Stomach (tissue), 9 donors: ENCODE measurements around the gene FGGY. TPM values are rescaled to one million over a fixed set of nuclear protein-coding genes. Genes with fewer than 3 reads are reported as not detected.
A peak's percentile ranks its signal among the peaks of the same experiment; 100 is the strongest.

ENCODE experiments used
- DNase-seq, 2 donors: peaks; one replicate each; pipeline versions ENCODE4 v3.0.0 to v3.0.0-alpha.2; 2013 to 2019
- H3K27ac ChIP-seq, 5 donors: fragments of 200-600 bp in 4 of 5; sonication (generic) in 4 of 5; one replicate each; pipeline ENCODE4 v1.5.1; 2013 to 2019; ENCODE audit warnings: mild to moderate bottlenecking in 1 of 5, moderate library complexity in 1 of 5
- H3K27me3 ChIP-seq, 3 donors: fragments of 200-600 bp; sonication (generic); one replicate each; pipeline ENCODE4 v1.5.1; 2017 to 2019; ENCODE audit warnings: mixed run types in 1 of 3
- H3K36me3 ChIP-seq, 4 donors: fragments of 200-600 bp; sonication (generic); 1 replicate in 3 of 4; 2 replicates in 1 of 4; pipeline ENCODE4 v1.5.1; 2016 to 2019
- H3K4me1 ChIP-seq, 4 donors: fragments of 200-600 bp; sonication (generic); one replicate each; pipeline ENCODE4 v1.5.1; 2016 to 2019
- H3K4me3 ChIP-seq, 4 donors: fragments of 200-600 bp; sonication (generic) in 3 of 4; one replicate each; pipeline ENCODE4 v1.5.1; 2016 to 2019; ENCODE audit warnings: mild to moderate bottlenecking in 1 of 4
- H3K9me3 ChIP-seq, 4 donors: fragments of 200-600 bp; sonication (generic); one replicate each; pipeline ENCODE4 v1.5.1; 2016 to 2019
- EP300 ChIP-seq: sonication (generic); formaldehyde crosslinking; IDR thresholded peaks from one replicate; pipeline ENCODE4 v1.6.1; 2017; ENCODE audit warnings: antibody characterized with exemption
- POLR2A ChIP-seq, 4 donors: fragments of 450-650 bp; IDR thresholded peaks; one replicate each; pipeline ENCODE4 v1.6.1; 2016; ENCODE audit warnings: antibody characterized with exemption in 4 of 4, control low read depth in 2 of 4, mild to moderate bottlenecking in 1 of 4, moderate library complexity in 1 of 4
- POLR2AphosphoS5 ChIP-seq, 3 donors: sonication (generic); formaldehyde crosslinking; IDR thresholded peaks; one replicate each; pipeline ENCODE4 v1.6.1; 2016; ENCODE audit warnings: antibody characterized with exemption in 3 of 3
- WGBS, 5 donors: extraction: QIAGEN DNeasy Blood & Tissue Kit in 3 of 5; methylation state at CpG; one replicate each; pipeline versions ENCODE4 v1.1.5 to v1.1.7; 2013 to 2018; 5-methylcytosine and 5-hydroxymethylcytosine counted together
- intact Hi-C: fragments of 100-400 bp; cut with DNase I; formaldehyde crosslinking; loops from one replicate; pipeline ENCODE4 v1.15.1; 2023; ENCODE audit warnings: low total_unique reads
- polyA plus RNA-seq, 3 donors: library from polyadenylated mRNA; stranded (reverse); fragments of 200-250 nt; gene quantifications; one replicate each; pipeline ENCODE4 v1.2.3, GENCODE V29; 2013
- total RNA-seq, 5 donors: library from RNA; depleted of rRNA; stranded (reverse); fragments of >200 nt; gene quantifications; one replicate each; pipeline versions ENCODE4 v1.1.0 to v1.2.3, GENCODE V29; 2014 to 2016
- TF ChIP-seq, protein P1 (sequence below), 7 experiments: fragments of 450-650 bp in 4 of 7; fragments of 200-600 bp in 3 of 7; sonication (generic) in 3 of 7; IDR thresholded peaks; one replicate each; pipeline ENCODE4 v1.5.1; 2016 to 2019; ENCODE audit warnings: antibody characterized with exemption in 7 of 7, control low read depth in 2 of 7, mild to moderate bottlenecking in 1 of 7
- donor health status: healthy with polysubstance abuse.
- donor health status: Bipolar disorder and iron deficiency.
- donor health status: healthy.

Gene FGGY
- total and polyA plus RNA-seq, 8 donors: 6.2 to 40.6 (median 10.8) TPM

GRCh38 chr1:59514061-59514909, 217.4 kb downstream of the FGGY start:
- TF ChIP-seq EP300 (no peak), POLR2AphosphoS5 (IDR thresholded peaks at IDR 0.05) (no peak), POLR2A (IDR thresholded peaks at IDR 0.05) (no peak)
- TF ChIP-seq, protein P1, sequence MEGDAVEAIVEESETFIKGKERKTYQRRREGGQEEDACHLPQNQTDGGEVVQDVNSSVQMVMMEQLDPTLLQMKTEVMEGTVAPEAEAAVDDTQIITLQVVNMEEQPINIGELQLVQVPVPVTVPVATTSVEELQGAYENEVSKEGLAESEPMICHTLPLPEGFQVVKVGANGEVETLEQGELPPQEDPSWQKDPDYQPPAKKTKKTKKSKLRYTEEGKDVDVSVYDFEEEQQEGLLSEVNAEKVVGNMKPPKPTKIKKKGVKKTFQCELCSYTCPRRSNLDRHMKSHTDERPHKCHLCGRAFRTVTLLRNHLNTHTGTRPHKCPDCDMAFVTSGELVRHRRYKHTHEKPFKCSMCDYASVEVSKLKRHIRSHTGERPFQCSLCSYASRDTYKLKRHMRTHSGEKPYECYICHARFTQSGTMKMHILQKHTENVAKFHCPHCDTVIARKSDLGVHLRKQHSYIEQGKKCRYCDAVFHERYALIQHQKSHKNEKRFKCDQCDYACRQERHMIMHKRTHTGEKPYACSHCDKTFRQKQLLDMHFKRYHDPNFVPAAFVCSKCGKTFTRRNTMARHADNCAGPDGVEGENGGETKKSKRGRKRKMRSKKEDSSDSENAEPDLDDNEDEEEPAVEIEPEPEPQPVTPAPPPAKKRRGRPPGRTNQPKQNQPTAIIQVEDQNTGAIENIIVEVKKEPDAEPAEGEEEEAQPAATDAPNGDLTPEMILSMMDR (IDR thresholded peaks at IDR 0.05): no peak
- H3K36me3 ChIP-seq: no peaks in the 10 kb centered on the region
- H3K9me3 ChIP-seq: no peaks in the 10 kb centered on the region
- WGBS, 5 donors: 94 to 96% (median 95%) methylated on average over 11 of the region's 11 CpGs
- no peak for DNase-seq
- no peak overlapping the region for H3K4me3 ChIP-seq
- intact Hi-C loops: no loop called here
- no peaks in the 10 kb centered on the region for H3K27me3 ChIP-seq
- no peak overlapping the region for H3K27ac ChIP-seq
- peaks cover 0 to 35% (median 6%) of the 10 kb centered on the region in 4 donors for H3K4me1 ChIP-seq

DNA sequence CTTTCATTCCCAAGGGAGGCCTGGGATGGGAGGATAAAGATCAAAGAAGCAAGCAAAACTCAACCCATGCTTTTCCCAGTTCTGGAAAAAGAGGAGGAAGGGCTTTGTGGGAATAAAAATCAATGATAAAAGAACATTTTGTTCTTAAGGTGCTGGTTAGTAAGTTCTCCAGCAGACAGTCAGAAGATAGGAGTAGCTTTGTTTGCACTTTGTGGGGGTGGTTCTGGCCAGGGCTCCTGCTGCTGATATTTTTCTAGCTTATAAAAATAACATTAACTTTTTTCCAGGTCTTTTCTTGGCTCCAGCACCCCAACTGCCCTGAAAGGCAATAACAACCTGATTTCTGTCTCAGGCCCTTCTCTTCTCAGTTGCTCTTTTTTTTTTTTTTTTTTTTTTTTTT, 220.0 kb downstream of the FGGY start:
- no peak for DNase-seq
- Histone ChIP-seq H3K9me3 (no peaks in the 10 kb centered on the region), H3K4me3 (no peak overlapping the region), H3K27me3 (no peaks in the 10 kb centered on the region), H3K27ac (no peak overlapping the region), H3K4me1 (peaks cover 0 to 35% (median 11%) of the 10 kb centered on the region in 4 donors), H3K36me3 (no peaks in the 10 kb centered on the region)
- intact Hi-C loops: no loop called here
- TF ChIP-seq, protein P1 (IDR thresholded peaks at IDR 0.05): no peak
- TF ChIP-seq EP300 (no peak), POLR2A (IDR thresholded peaks at IDR 0.05) (no peak), POLR2AphosphoS5 (IDR thresholded peaks at IDR 0.05) (no peak)

GRCh38 chr1:59520194-59520593, 223.3 kb downstream of the FGGY start:
- Histone ChIP-seq H3K36me3 (peaks cover 0 to 6% (median 0%) of the 10 kb centered on the region in 4 donors), H3K9me3 (no peaks in the 10 kb centered on the region), H3K27me3 (no peaks in the 10 kb centered on the region), H3K4me3 (no peak overlapping the region), H3K27ac (peak overlapping the region in 1 of 5 donors; percentile 26), H3K4me1 (peaks cover 0 to 24% (median 7%) of the 10 kb centered on the region in 4 donors)
- intact Hi-C loops: no loop called here
- TF ChIP-seq, protein P1 (IDR thresholded peaks at IDR 0.05): no peak
- no peak for TF ChIP-seq POLR2AphosphoS5 (IDR thresholded peaks at IDR 0.05)
- no peak for TF ChIP-seq POLR2A (IDR thresholded peaks at IDR 0.05)
- no peak for TF ChIP-seq EP300
- DNase-seq: no peak
- WGBS, 5 donors: 71 to 88% (median 85%) methylated on average over 3 of the region's 3 CpGs

DNA sequence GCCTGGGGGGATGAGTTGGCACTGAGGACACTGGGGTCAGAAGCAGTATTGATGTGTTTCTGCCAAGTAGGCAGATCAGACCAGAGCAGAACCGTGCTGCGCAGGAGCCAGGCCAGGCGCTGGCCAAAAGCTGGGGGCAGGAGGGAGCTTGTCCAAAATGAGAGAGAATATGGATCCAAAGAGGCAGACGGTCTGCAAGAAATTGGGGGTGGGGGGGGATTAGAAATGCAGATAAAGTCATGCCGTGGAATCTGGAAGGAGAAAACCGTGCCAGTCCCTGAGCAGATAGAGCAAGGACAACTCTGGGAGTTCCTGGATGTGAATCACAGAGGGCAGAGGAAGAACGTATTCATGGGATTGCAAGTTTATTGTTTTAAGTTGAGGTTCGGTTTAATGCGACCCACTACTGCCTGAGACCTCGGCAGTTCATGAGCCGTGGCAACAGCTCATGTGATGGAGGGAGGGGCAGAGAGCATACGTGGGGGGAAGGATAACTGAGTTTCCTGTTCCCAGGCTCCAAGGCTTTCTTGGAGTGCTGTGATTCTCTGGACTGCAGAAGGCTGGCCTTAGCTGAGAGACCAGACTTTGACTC, 224.0 kb downstream of the FGGY start:
- peak in 1 of 2 donors; percentile 63 for DNase-seq
- H3K4me1 ChIP-seq: peaks cover 0 to 24% (median 7%) of the 10 kb centered on the region in 4 donors
- no peaks in the 10 kb centered on the region for H3K27me3 ChIP-seq
- peaks cover 0 to 6% (median 0%) of the 10 kb centered on the region in 4 donors for H3K36me3 ChIP-seq
- 57 to 77% (median 65%) methylated on average over 12 of the region's 12 CpGs for WGBS, 5 donors
- intact Hi-C loops: no loop called here
- no peaks in the 10 kb centered on the region for H3K9me3 ChIP-seq
- no peak for TF ChIP-seq POLR2AphosphoS5 (IDR thresholded peaks at IDR 0.05)
- no peak for TF ChIP-seq POLR2A (IDR thresholded peaks at IDR 0.05)
- TF ChIP-seq, protein P1 (IDR thresholded peaks at IDR 0.05): no peak
- no peak for TF ChIP-seq EP300
- no peak overlapping the region for H3K4me3 ChIP-seq
- peak overlapping the region in 3 of 5 donors; percentile 26 to 71 (median 43) for H3K27ac ChIP-seq
